Measurements from ENCODE around the gene ITGAL.

ITGAL gene

DNA sequence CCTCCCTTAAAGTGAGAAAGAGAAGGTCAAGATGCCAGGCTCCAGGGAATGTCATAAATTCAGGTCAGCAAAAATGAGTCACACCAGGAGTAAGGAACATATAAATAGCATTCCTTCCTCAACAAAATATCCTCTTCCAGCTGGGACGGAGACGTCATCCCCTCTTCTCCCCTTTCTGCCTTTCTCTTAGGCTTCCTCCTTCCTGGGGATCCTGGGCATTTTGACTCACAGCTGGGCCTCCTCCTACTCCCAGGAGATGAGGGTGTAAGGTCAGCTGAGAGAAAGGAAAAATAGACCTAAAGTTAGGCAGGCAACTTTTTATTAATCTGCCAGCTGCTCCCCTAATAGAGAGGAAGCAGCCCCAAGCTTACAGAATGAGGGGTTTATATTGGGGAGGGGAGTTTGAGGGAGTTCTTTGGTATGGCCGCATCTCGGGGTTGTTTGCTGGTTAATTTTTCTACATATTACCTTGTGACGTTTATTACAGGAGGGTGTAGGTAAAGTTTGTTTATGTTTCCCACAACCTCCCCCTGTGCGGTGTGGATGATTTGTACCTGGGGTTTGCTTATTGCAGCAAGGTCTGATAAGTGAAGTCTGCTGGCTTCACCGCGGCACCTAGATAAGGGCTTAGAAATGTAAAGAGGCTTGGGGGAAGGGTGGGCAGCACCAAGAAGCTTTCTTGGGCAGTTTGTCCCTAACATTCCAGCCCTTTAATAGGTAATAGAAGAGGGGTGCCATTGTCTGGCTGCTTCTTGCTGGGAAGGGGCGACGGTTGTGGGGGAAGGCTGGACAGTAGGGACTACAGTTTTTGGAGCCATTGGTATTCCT lies 69.2 kb downstream of the ITGAL start:
- TF ChIP-seq, protein P1, sequence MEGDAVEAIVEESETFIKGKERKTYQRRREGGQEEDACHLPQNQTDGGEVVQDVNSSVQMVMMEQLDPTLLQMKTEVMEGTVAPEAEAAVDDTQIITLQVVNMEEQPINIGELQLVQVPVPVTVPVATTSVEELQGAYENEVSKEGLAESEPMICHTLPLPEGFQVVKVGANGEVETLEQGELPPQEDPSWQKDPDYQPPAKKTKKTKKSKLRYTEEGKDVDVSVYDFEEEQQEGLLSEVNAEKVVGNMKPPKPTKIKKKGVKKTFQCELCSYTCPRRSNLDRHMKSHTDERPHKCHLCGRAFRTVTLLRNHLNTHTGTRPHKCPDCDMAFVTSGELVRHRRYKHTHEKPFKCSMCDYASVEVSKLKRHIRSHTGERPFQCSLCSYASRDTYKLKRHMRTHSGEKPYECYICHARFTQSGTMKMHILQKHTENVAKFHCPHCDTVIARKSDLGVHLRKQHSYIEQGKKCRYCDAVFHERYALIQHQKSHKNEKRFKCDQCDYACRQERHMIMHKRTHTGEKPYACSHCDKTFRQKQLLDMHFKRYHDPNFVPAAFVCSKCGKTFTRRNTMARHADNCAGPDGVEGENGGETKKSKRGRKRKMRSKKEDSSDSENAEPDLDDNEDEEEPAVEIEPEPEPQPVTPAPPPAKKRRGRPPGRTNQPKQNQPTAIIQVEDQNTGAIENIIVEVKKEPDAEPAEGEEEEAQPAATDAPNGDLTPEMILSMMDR (IDR thresholded peaks at IDR 0.05; ENCODE audit: insufficient read depth, low read depth, low read length, missing control alignments), result no peak
- H3K4me3 ChIP-seq (ENCODE audit: low read length), result no peak overlapping the region
- no peak for DNase-seq (ENCODE audit: low read depth)

DNA sequence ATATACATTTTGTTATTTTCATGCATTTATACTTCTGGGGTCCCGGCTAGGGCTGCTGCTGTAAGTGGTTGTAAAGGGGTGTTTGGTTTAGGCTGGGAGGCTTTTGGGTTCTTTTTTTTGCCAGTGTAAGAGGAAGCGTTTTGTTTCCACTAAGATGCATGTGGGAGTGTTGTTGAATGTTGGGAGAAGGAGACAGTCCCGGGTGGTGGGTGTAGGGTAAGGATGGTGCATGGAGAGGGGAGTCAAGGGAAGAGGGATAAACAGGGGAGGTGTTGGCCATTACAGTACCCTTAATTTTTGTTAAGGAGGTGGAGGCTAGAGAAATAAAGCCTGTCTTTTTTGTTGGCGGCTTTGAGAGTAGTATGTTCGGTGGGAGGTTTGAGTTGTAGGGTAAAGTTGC lies 70.5 kb downstream of the ITGAL start:
- TF ChIP-seq, protein P1 (IDR thresholded peaks at IDR 0.05; ENCODE audit: insufficient read depth, low read depth, low read length, missing control alignments), result no peak
- DNase-seq (ENCODE audit: low read depth), result no peak
- H3K4me3 ChIP-seq (ENCODE audit: low read length), result no peak overlapping the region

DNA sequence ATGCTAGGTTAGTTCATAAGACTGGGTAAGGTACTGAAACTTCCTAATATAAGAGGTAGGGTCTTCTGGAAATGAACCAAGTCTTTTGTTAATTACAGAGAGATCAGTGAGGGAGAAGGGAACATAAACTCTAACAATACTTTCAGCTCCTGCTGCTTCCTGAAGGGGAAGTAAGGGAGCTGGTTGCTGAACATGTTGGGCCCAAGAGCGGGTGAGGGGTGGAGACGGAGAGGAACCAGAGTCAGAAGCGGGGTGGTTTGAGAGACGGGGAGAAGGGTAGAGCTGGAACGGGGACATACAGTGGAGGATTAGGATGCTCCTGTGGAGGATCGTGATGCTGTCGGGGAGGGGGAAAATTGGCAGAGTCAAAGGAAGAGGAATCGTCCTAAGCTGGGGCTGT lies 73.6 kb downstream of the ITGAL start:
- TF ChIP-seq, protein P1 (IDR thresholded peaks at IDR 0.05; ENCODE audit: insufficient read depth, low read depth, low read length, missing control alignments), result no peak
- H3K4me3 ChIP-seq (ENCODE audit: low read length), result no peak overlapping the region
- DNase-seq (ENCODE audit: low read depth), result no peak

DNA sequence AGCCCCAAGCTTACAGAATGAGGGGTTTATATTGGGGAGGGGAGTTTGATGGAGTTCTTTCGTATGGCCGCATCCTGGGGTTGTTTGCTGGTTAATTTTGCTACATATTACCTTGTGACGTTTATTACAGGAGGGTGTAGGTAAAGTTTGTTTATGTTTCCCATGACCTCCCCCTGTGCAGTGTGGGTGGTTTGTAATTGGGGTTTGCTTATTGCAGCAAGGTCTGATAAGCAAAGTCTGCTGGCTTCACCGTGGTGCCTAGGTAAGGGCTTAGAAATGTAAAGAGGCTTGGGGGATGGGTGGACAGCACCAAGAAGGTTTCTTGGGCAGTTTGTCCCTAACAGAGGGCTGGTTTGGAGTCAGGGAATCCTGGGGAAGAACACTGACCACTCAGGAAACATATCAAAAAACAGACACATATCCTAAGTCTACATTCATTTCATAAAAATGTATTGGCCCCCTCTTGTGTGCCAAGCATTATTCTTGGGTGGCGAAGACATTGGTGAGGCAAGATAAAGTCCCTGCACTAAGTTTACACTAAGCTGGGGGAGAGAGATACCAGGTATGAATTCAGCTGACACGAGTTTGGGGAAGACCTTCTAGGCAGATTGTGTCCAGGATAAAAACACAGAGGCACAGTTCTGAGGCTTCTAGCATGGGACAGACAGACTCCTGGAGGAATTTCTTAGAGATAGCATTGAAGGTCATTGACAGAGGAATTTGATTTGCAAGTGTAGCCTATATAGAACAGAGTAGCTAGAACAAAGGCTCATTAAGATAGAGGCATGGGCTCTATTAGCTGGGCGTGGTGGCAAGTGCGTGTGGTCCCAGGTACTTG lies 76.1 kb downstream of the ITGAL start:
- TF ChIP-seq, protein P1 (IDR thresholded peaks at IDR 0.05; ENCODE audit: insufficient read depth, low read depth, low read length, missing control alignments), result no peak
- no peak for DNase-seq (ENCODE audit: low read depth)
- no peak overlapping the region for H3K4me3 ChIP-seq (ENCODE audit: low read length)

DNA sequence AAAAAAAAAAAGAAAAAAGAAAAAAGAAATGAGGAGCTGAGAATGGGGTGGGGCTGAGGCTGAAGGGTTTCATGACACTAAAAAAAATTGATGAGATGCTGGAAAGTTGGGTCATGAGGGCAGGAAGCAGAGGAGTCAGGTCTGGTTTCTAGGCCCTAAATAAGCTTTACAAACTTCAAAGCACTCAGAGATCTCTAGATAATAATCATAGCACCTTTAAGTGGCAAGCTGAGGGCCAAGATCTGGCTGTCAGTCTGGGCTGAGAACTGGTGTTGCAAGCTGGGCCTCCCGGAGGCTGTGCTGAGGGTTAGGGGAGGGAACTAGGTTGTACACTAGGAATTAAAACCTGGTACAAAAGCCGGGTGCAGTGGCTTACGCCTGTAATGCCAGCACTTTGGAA lies 79.2 kb downstream of the ITGAL start:
- TF ChIP-seq, protein P1 (IDR thresholded peaks at IDR 0.05; ENCODE audit: insufficient read depth, low read depth, low read length, missing control alignments), result no peak
- no peak for DNase-seq (ENCODE audit: low read depth)
- H3K4me3 ChIP-seq (ENCODE audit: low read length), result no peak overlapping the region

DNA sequence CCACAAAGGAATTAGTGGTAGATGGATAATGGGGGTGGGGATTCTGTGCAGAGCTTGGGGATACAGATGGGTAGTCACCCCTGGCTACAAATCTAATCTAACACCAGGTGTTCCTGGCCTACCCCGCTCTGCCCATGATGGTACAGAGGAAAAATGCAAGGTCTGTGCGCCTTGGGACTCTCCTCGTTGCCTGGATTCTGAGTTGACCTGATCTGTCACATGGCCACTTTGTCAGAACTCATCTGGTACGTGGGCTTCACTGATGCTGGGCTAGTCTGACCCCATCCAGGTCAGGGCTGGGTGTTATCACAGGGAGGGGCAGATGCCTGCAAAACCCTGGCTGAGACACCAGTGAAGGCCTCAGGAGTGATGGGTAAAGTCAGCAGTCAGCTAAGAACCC lies 80.4 kb downstream of the ITGAL start:
- no peak overlapping the region for H3K4me3 ChIP-seq (ENCODE audit: low read length)
- TF ChIP-seq, protein P1 (IDR thresholded peaks at IDR 0.05; ENCODE audit: insufficient read depth, low read depth, low read length, missing control alignments), result no peak
- DNase-seq (ENCODE audit: low read depth), result no peak

Measured in epithelial cell of esophagus (primary cell).